Liver (tissue), 3 donors: Measurements from ENCODE around the gene RPL29.
"Not testable (repeated sequence)": the region's sequence is repeated elsewhere in the genome, so short reads cannot be mapped to it uniquely, and the experiment has no call there.

Experiments
- CTCF ChIP-seq: fragments of 150-350 bp; IDR thresholded peaks from 2 replicates; pipeline ENCODE4 v1.5.1; 2017; ENCODE audit warnings: improper control_type of control experiment, low read depth, low read length; ENCODE audit not compliant: missing input control
- MAX ChIP-seq: IDR thresholded peaks from 2 replicates; pipeline ENCODE4 v1.6.1; 2016; ENCODE audit warnings: antibody characterized with exemption
- RAD21 ChIP-seq, 2 donors: IDR thresholded peaks; 2 replicates each; pipeline ENCODE4 v1.6.1; 2016; ENCODE audit warnings: antibody characterized with exemption in 2 of 2, mild to moderate bottlenecking in 2 of 2
- RXRA ChIP-seq, 2 donors: IDR thresholded peaks; 2 replicates each; pipeline ENCODE4 v1.6.1; 2017 to 2018; ENCODE audit warnings: antibody characterized with exemption in 2 of 2, mild to moderate bottlenecking in 1 of 2
- TAF1 ChIP-seq: conservative IDR thresholded peaks from 2 replicates; pipeline ENCODE4 v1.6.1; 2016; ENCODE audit warnings: antibody characterized with exemption, mild to moderate bottlenecking
- donor health status: healthy.
- donor health status: healthy.

GRCh38 chr3:51993657-51994056 lies 2.0 kb downstream of the RPL29 start:
- not testable (repeated sequence) for TF ChIP-seq CTCF; RXRA (IDR thresholded peaks at IDR 0.05); RAD21 (IDR thresholded peaks at IDR 0.05); TAF1; MAX
